DMS79 (cell line): ENCODE measurements around the gene TMEM266.

ENCODE experiments used
- DNase-seq: peaks from one replicate; lab custom pipeline; 2025; lab: John Stamatoyannopoulos, UW

TMEM266 gene

GRCh38 chr15:76162784-76163456, 103.1 kb downstream of the TMEM266 start:
- DNase-seq, result no peak

- DNase-seq, result no peak
Observed at GRCh38 chr15:76163457-76164295, 103.9 kb downstream of the TMEM266 start.

DNA sequence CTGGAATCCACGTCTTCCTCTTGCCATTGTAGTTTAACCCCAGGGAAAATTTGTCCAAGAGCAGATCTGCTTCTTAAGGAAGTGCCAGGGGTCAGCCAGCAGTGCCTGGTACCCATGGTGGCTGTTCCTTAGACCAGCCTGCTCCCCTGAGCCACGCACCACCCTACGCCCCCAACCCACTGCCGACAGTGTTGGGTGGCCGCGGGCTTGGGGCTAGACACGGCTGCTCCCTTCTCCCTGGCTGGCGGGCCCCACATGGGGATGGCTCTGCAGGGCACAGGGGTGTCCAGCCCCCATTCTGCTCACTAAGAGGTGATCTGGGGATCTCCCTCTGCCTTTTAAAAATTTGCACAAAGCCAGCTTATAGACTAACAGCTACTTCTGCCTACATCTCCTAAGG, 104.8 kb downstream of the TMEM266 start:
- no peak for DNase-seq

DNA sequence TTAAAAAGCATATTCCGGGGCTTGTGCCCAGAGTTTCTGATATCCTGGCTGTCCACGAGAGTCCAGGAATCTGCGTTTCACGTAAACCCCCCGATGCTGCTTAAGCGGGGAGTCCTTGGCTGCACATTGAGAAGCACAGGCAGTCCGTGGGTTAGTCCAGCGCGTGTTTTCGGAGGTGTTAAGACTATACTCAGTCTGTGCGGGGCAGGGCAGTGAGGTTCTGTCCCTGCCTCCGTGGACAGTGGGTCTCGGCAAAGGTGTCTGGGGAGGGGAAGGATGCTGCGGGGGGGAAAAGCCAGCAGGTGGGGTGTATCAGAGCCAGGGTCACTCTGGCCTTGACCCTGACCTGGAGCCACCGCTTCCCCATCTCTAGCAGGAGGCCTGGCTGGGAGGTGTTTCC, 106.2 kb downstream of the TMEM266 start:
- DNase-seq, result no peak

DNA sequence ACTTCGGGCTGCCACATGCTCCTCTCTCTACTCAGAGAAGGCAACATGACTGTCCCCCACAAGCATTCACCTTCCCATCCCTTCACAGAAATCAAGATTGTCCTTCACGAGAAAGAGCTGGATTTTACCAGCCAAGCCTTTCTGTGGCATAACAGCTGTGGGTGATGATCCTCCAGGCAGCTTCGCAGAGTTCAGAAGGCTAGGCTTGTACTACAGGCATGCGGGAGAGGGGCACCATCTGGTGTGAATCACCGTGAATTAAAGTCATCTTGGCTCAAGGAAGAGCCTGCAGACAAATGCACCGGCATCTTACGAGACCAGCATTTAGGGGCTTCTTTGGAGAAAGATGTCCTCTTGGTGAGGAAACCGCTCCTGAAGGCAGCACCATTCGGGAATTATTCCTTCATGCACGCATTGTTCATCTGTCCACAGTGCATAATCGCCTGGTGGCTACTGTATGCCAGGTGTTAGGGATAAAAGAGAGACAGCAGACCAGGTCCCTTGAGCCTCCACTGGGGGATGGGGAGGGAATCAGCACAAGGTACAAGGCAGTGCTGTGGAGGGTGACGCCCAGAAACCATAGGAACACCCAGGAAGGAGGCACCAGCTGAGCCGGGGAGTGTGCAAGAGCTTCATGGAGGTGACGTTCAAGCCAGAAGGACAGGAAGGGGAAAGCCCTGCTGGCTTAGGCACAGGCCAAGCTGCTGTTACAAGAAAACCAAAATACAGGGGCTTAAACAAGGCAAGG, 108.6 kb downstream of the TMEM266 start:
- DNase-seq, result no peak

GRCh38 chr15:76169018-76169417, 109.2 kb downstream of the TMEM266 start:
- DNase-seq, result no peak

DNA sequence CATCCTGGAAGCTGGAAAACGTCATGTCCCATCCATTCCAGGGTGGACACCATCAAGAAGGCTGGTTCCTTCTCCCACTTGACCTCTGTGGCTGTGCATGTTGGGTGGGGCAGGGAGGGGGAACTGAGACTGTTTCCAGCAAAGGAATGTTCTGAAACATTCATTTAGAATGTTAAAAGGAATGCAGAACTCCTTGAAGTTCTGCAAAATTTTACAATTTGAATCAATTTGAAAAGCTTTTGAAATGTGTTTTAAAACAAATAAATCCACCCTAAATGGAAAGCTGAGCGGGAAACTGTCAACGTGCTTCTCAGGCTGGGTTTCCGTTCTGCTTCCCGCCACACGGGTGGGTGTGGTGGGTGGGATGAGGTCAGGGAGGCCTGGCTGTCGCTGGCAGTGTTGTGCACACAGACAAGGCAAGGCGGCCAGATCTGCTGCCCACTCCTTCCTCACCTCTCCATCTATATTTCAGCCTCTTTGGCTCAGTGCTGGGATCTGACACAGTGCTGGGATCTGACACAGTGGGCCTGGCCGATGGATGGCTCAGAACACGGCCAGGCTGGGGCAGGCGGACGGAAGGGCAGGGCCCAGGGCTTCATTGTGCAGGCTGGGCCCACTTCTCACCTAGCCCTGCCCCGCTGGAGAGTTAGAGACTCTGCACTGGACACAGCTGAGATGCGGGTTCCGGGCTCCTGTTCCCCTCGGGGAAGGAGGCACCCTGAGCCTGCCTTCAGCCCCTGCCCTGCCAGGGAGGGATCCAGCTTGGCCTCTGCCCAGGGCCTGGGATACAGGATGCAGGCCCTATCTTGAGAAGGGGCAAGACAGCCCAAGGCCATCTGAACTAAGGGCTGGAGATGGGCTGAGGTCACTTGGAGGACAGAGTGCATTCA, 110.4 kb downstream of the TMEM266 start:
- DNase-seq, result no peak

DNA sequence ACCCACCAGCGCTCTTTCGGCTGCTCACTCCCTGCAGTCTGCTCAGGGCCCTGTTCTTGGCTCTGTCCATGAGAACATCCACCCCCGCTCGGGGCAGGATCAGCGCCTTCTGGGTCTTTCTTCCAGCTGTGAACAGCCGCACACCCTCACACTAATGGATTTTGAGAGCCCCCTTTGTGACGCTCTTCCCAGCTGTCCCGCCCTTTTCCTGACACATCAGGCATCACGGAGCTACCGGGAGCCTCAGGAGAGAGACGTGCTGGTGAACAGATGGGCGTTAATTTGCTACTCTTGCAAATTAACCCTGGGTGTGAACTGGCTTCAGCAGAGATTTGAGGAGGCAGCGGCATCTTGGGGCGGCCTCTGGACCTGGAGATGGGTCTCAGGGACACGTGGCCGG, 113.0 kb downstream of the TMEM266 start:
- no peak for DNase-seq

DNA sequence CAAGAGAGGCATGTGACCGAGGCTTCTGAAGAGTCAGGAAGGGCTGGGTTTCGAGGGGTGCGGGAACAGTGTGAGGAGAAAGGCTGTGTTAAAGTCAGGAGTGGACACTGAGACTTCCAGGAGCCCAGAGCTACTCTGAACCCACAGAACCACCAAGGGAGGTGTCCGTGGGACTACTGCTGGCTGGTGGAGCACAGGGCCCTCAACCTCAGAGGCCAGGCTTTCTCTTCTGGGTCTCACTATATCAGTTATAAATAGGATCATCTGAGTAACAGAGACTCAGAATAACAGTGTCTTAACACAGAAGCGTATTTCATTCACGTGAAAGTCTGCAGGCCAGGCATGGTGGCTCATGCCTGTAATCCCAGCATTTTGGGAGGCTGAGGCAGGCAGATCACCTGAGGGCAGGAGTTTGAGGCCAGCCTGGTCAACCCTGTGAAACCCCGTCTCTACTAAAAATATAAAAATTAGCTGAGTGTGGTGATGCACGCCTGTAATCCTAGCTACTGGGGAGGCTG, 113.6 kb downstream of the TMEM266 start:
- DNase-seq, result no peak

- no peak for DNase-seq
Observed at GRCh38 chr15:76174654-76175053, 114.9 kb downstream of the TMEM266 start.

- no peak for DNase-seq
Observed at GRCh38 chr15:76175442-76175841, 115.7 kb downstream of the TMEM266 start.

DNA sequence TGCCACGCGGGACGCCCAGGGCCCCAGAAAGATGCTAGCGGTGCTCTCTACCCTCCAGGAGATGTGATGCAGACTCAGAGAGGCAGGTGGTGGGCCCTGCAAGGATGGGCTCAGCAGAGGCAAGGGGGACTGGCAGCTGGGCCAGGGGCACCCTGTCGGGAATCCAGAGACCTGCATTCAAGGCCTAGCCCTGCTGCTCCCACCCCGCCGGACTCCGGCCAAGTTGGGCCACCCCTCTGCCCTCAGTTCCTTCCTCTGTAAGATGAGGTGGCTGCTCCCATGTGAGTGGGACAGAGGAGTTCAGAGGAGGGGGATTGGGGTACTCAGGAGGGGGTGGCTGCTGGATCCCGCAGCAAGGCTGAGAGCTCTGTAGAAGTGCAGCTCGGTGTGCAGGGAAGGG, 116.3 kb downstream of the TMEM266 start:
- no peak for DNase-seq

GRCh38 chr15:76176487-76177085, 116.8 kb downstream of the TMEM266 start:
- DNase-seq, result no peak

GRCh38 chr15:76177491-76178040, 117.8 kb downstream of the TMEM266 start:
- no peak for DNase-seq

GRCh38 chr15:76178296-76179000, 118.7 kb downstream of the TMEM266 start:
- no peak for DNase-seq

DNA sequence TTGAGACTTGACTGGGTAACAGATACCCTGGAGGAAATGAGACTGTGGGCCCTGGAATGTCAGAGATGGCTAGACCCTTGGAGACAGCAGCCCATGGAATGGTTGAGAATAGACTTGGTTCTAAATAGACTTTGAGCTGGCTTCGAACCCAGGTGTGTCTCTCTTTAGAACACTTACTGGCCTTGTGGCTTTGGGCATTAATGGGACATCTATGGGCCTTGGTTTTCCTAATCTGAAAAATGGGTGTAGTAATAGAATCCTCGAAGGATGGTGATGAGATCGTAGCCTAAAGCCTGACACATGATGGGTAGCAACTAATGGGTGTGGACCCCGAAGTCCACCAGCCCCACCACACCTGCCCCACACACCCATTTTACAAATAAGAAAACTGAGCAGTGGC, 119.2 kb downstream of the TMEM266 start:
- no peak for DNase-seq

- DNase-seq, result no peak
Observed at GRCh38 chr15:76180321-76180720, 120.5 kb downstream of the TMEM266 start.

DNA sequence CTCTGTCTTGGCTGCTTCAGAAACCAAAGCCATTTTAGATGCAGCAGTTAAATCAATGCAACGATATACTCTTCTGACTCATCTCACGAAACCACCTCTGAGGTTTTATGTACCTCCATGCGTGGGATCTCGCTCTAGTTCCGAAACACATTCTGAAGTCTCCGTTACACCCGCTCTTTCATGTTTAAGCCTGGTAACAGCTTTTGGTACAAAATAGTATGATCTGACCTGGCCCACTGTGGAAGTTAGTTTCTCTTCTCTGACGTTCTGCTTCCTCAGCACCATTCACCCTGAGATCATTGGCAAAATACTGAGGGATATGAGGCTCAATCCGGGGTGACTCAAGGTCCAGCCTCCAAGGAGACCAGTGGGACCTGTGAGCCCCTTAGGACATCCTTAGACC, 121.9 kb downstream of the TMEM266 start:
- no peak for DNase-seq

- DNase-seq, result no peak
Observed at GRCh38 chr15:76183930-76184649, 124.3 kb downstream of the TMEM266 start.

- DNase-seq, result no peak
Observed at GRCh38 chr15:76184650-76185035, 124.9 kb downstream of the TMEM266 start.
